Measurements from ENCODE around the gene NELFA.

DNA sequence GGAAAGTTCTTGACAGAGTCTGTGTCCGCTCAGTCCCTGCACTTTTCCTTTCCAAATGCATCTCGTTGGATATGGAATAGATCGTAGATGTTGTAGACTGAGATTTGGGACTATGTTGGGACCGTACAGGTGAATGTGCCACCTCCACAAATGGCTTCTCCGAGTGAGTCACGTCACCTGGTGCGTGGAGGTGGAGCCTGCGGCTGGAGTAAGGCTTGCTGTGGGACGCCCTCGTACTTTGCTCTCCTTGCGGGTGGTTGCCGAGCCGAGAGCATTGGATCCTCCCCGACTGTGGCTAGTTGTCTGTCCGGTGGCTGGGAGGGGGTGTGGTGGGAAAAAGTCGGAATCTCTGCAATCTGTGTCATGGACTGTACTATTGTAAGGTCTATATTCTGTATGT lies 60.5 kb downstream of the NELFA start:
- TF ChIP-seq, protein P1, sequence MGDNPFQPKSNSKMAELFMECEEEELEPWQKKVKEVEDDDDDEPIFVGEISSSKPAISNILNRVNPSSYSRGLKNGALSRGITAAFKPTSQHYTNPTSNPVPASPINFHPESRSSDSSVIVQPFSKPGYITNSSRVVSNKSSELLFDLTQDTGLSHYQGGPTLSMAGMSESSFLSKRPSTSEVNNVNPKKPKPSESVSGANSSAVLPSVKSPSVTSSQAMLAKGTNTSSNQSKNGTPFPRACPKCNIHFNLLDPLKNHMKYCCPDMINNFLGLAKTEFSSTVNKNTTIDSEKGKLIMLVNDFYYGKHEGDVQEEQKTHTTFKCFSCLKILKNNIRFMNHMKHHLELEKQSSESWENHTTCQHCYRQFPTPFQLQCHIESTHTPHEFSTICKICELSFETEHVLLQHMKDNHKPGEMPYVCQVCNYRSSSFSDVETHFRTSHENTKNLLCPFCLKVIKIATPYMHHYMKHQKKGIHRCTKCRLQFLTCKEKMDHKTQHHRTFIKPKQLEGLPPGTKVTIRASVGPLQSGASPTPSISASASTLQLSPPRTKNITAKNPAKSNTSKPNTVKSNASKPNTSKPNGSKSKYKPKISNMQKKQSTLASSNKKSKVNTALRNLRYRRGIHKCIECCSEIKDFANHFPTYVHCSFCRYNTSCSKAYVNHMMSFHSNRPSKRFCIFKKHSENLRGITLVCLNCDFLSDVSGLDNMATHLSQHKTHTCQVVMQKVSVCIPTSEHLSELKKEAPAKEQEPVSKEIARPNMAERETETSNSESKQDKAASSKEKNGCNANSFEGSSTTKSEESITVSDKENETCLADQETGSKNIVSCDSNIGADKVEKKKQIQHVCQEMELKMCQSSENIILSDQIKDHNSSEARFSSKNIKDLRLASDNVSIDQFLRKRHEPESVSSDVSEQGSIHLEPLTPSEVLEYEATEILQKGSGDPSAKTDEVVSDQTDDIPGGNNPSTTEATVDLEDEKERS (CRISPR knock-in tag; IDR thresholded peaks at IDR 0.05), result no peak
- TF ChIP-seq NFE2L1 (CRISPR knock-in tag; IDR thresholded peaks at IDR 0.05; ENCODE audit: borderline replicate concordance), result no peak
- TF ChIP-seq, protein P2, sequence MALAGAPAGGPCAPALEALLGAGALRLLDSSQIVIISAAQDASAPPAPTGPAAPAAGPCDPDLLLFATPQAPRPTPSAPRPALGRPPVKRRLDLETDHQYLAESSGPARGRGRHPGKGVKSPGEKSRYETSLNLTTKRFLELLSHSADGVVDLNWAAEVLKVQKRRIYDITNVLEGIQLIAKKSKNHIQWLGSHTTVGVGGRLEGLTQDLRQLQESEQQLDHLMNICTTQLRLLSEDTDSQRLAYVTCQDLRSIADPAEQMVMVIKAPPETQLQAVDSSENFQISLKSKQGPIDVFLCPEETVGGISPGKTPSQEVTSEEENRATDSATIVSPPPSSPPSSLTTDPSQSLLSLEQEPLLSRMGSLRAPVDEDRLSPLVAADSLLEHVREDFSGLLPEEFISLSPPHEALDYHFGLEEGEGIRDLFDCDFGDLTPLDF (CRISPR knock-in tag; IDR thresholded peaks at IDR 0.05), result no peak
- no peak for TF ChIP-seq RAD21 (CRISPR knock-in tag; IDR thresholded peaks at IDR 0.05)
- TF ChIP-seq, protein P3, sequence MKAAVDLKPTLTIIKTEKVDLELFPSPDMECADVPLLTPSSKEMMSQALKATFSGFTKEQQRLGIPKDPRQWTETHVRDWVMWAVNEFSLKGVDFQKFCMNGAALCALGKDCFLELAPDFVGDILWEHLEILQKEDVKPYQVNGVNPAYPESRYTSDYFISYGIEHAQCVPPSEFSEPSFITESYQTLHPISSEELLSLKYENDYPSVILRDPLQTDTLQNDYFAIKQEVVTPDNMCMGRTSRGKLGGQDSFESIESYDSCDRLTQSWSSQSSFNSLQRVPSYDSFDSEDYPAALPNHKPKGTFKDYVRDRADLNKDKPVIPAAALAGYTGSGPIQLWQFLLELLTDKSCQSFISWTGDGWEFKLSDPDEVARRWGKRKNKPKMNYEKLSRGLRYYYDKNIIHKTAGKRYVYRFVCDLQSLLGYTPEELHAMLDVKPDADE (CRISPR knock-in tag; IDR thresholded peaks at IDR 0.05), result no peak
- TF ChIP-seq, protein P4, sequence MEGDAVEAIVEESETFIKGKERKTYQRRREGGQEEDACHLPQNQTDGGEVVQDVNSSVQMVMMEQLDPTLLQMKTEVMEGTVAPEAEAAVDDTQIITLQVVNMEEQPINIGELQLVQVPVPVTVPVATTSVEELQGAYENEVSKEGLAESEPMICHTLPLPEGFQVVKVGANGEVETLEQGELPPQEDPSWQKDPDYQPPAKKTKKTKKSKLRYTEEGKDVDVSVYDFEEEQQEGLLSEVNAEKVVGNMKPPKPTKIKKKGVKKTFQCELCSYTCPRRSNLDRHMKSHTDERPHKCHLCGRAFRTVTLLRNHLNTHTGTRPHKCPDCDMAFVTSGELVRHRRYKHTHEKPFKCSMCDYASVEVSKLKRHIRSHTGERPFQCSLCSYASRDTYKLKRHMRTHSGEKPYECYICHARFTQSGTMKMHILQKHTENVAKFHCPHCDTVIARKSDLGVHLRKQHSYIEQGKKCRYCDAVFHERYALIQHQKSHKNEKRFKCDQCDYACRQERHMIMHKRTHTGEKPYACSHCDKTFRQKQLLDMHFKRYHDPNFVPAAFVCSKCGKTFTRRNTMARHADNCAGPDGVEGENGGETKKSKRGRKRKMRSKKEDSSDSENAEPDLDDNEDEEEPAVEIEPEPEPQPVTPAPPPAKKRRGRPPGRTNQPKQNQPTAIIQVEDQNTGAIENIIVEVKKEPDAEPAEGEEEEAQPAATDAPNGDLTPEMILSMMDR (CRISPR knock-in tag; IDR thresholded peaks at IDR 0.05), result no peak
- no peak for TF ChIP-seq EP300 (IDR thresholded peaks at IDR 0.05; ENCODE audit: low read depth in 2 of 2, low read length in 2 of 2)
- no peak for TF ChIP-seq EP300 (CRISPR knock-in tag; IDR thresholded peaks at IDR 0.05; ENCODE audit: borderline replicate concordance)
- TF ChIP-seq KDM1A (CRISPR knock-in tag; IDR thresholded peaks at IDR 0.05), result no peak
- TF ChIP-seq, protein P5, sequence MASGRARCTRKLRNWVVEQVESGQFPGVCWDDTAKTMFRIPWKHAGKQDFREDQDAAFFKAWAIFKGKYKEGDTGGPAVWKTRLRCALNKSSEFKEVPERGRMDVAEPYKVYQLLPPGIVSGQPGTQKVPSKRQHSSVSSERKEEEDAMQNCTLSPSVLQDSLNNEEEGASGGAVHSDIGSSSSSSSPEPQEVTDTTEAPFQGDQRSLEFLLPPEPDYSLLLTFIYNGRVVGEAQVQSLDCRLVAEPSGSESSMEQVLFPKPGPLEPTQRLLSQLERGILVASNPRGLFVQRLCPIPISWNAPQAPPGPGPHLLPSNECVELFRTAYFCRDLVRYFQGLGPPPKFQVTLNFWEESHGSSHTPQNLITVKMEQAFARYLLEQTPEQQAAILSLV (CRISPR knock-in tag; IDR thresholded peaks at IDR 0.05; ENCODE audit: borderline replicate concordance), result no peak
- TF ChIP-seq, protein P6, sequence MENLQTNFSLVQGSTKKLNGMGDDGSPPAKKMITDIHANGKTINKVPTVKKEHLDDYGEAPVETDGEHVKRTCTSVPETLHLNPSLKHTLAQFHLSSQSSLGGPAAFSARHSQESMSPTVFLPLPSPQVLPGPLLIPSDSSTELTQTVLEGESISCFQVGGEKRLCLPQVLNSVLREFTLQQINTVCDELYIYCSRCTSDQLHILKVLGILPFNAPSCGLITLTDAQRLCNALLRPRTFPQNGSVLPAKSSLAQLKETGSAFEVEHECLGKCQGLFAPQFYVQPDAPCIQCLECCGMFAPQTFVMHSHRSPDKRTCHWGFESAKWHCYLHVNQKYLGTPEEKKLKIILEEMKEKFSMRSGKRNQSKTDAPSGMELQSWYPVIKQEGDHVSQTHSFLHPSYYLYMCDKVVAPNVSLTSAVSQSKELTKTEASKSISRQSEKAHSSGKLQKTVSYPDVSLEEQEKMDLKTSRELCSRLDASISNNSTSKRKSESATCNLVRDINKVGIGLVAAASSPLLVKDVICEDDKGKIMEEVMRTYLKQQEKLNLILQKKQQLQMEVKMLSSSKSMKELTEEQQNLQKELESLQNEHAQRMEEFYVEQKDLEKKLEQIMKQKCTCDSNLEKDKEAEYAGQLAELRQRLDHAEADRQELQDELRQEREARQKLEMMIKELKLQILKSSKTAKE (CRISPR knock-in tag; IDR thresholded peaks at IDR 0.05; ENCODE audit: borderline replicate concordance), result no peak
- TF ChIP-seq JUN (CRISPR knock-in tag; IDR thresholded peaks at IDR 0.05), result no peak
- TF ChIP-seq, protein P7, sequence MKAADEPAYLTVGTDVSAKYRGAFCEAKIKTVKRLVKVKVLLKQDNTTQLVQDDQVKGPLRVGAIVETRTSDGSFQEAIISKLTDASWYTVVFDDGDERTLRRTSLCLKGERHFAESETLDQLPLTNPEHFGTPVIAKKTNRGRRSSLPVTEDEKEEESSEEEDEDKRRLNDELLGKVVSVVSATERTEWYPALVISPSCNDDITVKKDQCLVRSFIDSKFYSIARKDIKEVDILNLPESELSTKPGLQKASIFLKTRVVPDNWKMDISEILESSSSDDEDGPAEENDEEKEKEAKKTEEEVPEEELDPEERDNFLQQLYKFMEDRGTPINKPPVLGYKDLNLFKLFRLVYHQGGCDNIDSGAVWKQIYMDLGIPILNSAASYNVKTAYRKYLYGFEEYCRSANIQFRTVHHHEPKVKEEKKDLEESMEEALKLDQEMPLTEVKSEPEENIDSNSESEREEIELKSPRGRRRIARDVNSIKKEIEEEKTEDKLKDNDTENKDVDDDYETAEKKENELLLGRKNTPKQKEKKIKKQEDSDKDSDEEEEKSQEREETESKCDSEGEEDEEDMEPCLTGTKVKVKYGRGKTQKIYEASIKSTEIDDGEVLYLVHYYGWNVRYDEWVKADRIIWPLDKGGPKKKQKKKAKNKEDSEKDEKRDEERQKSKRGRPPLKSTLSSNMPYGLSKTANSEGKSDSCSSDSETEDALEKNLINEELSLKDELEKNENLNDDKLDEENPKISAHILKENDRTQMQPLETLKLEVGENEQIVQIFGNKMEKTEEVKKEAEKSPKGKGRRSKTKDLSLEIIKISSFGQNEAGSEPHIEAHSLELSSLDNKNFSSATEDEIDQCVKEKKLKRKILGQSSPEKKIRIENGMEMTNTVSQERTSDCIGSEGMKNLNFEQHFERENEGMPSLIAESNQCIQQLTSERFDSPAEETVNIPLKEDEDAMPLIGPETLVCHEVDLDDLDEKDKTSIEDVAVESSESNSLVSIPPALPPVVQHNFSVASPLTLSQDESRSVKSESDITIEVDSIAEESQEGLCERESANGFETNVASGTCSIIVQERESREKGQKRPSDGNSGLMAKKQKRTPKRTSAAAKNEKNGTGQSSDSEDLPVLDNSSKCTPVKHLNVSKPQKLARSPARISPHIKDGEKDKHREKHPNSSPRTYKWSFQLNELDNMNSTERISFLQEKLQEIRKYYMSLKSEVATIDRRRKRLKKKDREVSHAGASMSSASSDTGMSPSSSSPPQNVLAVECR (CRISPR knock-in tag; IDR thresholded peaks at IDR 0.05; ENCODE audit: borderline replicate concordance), result no peak
- no peak for TF ChIP-seq SIX4 (CRISPR knock-in tag; IDR thresholded peaks at IDR 0.05)
